Posterior vena cava (tissue), 2 donors: Measurements from ENCODE around the gene TXK. TPM values are rescaled to one million over a fixed set of nuclear protein-coding genes. Genes with fewer than 3 reads are reported as not detected.

ENCODE experiments used
- DNase-seq: peaks from one replicate; pipeline ENCODE4 v3.0.0-alpha.2; 2020; ENCODE audit warnings: low spot score
- intact Hi-C, 2 donors: fragments of 100-400 bp; cut with DNase I; formaldehyde crosslinking; loops; one replicate each; pipeline versions ENCODE4 v1.14.1 to v1.14.2; 2022 to 2023
- total RNA-seq, 2 donors: library from RNA; stranded (reverse); fragmentation: NEBNext Ultra II Directional; extraction: Animal tissue kit (Norgen Biotek cat#: 25700); gene quantifications; one replicate each; pipeline ENCODE4 v1.2.1, GENCODE V29; 2021
- donor health status: DM: yes; HTN: yes; CAD: no.
- donor health status: DM: yes; HTN: yes; CAD: no.

The TXK gene
- total RNA-seq, 2 donors from 2014 or later, result 2.6 TPM

DNA sequence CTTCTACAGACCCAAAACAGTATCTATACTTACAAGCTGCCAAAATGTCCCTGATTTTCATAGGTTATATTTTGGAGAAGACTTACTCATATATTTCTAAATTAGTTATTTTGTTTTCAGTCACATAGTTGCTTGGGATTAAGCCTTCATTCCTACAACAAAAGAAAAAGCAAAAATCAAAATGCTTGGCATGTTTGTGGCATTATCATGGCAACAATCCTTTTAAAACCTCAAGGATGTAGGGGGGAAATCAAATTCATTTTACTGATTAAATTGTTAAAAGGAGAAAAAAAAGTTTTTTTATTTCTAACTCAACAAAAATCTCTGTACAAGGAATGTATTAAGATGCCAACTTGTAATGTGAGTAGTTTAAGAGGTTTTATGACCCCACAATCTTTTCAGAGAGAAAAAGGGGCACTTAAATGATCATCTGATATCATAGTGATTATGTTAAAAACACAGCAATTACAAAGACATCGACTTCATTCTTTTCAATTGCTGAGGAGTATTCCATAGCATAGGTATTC is 23.5 kb downstream of the TXK start:
- DNase-seq, result no peak
- intact Hi-C loops, result loop anchor here in 1 of 2 donors (10.0 kb wide), 1 partner anchor 916 kb away; no protein-coding TSS in a partner anchor

DNA sequence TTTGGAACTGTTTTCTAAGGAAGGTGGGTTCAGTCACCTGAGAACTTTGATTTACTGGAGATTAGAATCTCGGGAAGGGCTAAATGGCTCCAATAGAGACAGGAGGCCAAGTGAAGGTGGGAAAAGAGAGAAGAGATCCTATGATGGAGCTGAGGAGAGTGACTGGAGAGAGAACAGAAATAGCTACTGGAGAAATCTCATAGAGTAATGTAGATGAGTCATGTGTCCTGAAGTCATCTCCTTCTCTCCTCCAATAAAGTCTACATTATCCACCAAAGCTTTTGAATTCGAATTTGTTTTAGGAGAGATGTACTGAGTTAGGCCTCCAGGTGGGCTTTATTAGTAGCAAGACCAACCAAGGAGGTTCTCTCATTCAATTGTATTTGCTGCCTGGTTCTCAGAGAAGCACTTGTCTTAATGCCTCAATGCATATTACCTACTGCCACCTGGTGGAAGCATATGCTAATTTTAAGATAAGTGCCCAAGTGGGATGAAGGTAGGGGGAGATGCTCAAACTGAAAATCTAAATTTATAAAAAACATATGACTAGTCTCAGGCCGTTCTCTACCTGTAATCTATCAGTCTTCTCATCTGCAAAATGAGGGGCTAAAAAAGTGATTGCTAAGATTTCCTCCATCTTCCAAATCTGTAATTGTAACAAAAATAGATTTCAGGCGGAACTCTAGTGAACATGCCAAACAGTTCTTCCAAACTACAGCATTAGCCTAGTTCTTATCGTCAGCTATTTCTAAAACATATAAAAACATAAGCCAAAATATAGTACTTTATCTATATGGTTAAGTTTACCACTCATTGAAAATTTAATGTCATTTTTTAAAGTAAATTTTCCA is 24.4 kb downstream of the TXK start:
- intact Hi-C loops, result loop anchor here in 1 of 2 donors (10.0 kb wide), 1 partner anchor 915 kb away; no protein-coding TSS in a partner anchor
- DNase-seq, result no peak

DNA sequence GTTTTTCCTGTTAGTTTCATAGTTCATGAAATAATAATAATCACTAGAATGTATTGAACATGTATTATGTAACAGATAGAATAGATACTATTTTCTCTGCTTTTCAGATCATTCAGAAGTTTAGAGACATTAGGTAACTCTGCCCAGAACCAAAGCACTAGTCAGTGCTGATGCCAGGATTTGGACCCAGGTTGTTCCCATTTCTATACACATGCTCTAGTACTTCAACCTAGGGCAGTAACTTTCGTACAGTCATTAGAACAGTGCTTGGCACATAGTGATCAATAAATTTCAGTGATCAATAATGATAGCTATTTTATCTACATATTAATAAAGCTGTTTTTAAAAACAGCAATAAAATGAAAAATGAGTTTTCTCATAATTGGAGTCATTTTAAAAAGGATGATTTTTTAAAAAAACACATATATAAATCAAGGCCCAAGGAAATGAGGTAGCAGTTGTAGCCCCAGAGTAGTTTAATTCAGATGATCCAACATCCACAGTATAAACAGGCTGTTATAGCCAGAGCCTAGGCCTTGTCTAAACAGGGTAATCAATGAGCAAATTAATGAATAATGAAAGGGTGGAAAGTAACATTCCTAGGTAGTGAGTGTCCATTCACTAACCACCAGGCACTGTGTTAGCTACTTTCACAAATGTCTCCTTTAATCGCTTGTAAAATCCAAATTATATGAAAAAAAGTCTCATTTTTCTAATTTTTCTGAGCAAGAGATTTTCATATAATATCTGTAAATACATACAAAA is 25.6 kb downstream of the TXK start:
- intact Hi-C loops, result no loop called here
- DNase-seq, result no peak

DNA sequence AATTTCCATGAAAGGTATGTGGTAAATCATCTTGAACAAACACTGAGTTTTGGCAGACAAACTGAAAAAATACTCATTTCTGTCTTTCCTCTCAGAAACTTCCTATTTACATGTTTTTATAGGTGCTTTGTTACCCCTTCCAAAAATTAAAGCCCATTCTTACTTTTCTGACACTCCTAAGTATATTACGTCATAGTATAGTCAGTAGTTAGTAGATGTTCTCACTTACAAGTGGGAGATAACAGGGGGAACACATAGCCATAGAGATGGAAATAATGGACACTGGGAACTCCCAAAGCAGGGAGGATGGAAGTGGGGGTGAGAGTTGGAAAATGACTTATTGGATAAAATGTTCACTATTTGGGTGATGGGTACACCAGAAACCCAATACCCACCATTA is 28.8 kb downstream of the TXK start:
- no peak for DNase-seq

DNA sequence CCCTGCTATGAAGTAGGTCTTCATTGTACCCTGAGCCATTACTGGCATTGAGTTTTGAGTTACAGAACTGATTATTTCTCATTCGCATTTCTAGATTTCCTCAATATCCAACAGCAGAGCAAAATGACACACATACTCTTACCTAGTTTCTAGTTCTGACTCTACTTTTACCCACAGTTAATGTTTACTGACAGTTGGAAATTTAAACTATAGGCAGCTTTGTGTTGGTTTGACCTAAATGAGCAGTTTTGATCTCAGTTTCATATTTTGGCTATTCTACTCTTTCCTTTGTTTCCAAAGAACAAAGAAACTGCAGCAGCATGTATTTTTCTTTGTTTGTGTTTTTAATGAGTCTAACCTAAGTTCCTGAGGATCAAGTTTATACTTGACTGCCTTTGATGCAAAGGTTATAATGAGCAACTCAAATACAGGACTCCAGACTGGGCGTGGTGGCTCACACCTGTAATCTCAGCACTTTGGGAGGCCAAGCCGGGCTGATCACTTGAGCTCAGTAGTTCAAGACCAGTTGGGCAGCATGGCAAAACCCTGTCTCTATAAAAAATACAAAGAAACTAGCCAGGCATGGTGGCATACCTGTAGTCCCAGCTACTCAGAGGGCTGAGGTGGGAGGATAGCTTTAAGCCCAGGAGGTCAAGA is 30.4 kb downstream of the TXK start:
- no peak for DNase-seq
- intact Hi-C loops, result no loop called here

More for the DNA sequence above, 28.8 kb downstream of the TXK start:
- intact Hi-C loops, result no loop called here

DNA sequence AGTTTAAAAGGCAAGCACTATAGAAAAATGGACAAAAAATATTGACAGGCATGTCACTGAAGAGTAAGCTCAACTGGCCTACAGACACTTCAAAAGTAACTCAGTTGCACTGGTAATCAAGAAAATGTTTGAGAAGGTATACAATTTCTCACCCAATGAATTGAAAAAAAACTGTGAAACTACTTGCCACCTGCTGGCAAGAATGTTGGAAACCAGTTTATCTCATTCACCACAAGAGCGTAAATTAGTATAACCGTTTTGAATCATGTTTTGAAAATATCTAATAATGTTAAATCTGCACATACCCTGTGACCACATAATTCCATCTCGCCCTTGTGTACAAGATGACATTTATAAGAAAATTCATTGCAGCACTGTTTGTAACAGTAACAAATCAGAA is 31.7 kb downstream of the TXK start:
- intact Hi-C loops, result no loop called here

DNA sequence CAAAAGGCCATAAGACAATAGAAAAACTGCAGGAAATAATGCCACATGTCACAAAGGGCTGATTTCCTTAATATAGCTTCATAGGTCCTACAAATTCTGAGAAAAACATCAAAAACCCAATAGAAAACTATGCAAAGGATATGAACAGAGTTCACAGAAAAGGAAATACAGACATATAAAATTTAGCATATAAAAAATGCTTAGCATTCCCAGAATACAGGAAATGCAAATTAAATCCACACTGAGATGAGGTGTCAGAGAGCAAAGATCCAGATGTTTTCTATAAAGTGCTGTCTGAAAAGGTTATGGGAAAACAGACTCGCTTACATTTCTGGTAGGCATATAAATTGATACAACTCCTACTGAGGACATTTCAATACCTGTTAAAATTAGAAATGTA is 33.8 kb downstream of the TXK start:
- intact Hi-C loops, result no loop called here
- no peak for DNase-seq

More for the DNA sequence above, 31.7 kb downstream of the TXK start:
- DNase-seq, result no peak

DNA sequence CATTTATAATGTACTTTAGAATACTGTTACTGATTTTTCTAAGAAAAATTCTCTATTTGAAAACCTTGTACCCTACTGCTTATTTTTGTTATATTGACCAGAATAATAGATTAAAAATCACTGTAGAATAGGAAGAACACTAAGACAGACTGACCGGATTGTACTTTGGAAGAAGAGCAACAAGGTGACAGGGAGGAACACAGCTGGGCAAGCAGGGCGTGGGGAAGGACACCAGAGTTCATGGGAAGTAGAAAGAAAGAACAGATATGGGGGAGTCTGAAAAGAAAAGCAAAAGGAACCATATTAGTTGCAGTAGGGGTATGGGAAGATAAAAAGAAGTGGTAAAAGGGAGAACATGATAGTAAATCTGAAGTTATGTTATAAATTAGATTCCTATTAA is 38.6 kb downstream of the TXK start:
- no peak for DNase-seq
- intact Hi-C loops, result no loop called here

DNA sequence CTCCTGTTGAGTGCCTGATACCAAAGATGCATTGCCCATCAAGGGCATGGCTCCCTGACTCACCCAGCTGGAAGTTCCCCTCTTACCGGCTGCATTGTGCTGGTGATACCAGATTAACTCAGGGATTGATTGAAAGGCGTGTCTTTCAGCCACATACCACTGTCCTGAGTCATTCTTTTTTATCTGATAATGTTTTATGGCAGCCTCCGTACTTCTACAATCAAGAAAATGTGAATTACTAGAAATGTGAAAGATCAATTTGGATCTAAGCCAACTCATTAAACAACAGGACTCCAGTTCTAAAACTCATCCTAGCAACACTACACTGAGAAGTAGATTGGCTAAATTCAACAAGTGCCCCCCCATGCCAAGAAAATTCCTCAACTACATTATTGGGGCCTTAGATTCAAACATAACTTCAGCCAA is 40.0 kb downstream of the TXK start:
- intact Hi-C loops, result no loop called here
- DNase-seq, result no peak

DNA sequence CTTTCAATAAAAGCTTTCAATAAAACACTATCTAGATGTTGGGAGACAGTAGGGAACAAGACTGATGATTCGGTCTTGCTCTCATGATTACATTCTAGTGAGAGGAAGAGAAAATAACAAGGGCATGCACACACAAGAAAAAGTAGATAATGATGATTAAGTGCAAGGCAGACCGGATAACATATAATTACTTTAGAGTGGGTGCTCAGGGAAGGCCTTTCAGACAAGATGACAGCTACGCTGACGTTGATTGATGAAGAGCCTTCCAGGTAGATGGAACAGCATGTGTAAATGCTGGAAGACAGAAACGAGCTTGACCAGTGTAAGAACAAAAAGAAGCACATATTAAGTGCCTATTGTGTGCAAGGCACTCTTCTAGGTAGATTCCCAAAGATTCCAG is 43.4 kb downstream of the TXK start:
- intact Hi-C loops, result no loop called here
- no peak for DNase-seq

DNA sequence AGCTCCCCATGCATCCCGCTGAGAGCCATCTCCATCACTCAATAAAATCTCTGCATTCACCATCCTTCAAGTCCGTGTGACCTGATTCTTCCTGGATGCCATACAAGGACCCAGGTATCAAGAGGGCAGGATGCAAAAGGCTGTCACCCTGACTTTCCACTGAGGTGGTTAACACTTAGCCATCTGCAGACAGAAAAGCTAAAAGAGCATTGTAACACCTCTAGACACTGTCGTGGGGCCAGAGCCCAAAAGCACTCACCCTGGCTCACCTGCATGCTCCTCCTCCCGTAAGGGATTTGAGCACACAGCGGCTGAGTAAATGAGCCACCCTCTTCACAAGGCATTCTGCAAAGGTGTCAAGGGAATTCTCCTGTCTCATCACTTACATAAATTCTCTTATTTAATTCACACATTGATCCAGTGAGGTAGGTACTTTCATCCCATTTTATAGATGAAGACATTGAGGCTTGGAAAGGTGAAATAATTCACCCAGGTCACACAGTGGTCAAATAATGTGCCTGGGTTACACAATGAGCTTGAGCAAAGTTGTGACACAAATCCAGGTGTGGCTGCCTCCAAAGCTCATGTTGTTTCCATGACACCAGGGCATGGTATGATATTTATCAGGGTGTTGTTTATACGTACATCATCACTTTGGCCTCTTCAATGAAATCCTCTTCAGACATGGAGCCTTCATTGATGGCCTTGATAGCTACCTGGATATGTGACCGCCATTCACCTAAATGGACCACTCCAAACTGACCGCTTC is 48.0 kb downstream of the TXK start:
- DNase-seq, result no peak
- intact Hi-C loops, result loop anchor here (10.0 kb wide), 2 partner anchors 71 to 81 kb away; partner anchors contain the start of genes CNGA1 (in 1 of the 2) and NIPAL1 (in 1 of the 2)

DNA sequence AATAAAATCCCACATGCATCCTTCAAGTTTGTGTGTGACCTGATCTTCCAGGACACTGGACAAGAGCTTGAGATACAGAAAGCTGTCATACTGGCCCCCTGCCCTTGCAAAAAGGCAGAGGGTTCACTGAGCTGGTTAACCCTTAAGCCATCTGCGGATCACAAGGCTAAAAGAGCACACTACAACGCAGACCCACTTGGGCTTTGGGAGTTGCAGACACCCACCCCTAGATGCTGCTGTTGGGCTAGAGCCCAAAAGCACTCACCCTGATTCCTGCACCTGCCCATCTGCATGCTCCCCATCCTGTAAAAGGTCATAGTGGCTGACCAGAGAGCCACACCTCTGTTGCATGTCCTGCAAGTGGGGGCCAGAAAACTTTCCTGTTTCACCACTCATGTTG is 51.1 kb downstream of the TXK start:
- DNase-seq, result no peak
- intact Hi-C loops, result loop anchor here (10.0 kb wide), 2 partner anchors 68 to 78 kb away; partner anchors contain the start of genes CNGA1 (in 1 of the 2) and NIPAL1 (in 1 of the 2)

DNA sequence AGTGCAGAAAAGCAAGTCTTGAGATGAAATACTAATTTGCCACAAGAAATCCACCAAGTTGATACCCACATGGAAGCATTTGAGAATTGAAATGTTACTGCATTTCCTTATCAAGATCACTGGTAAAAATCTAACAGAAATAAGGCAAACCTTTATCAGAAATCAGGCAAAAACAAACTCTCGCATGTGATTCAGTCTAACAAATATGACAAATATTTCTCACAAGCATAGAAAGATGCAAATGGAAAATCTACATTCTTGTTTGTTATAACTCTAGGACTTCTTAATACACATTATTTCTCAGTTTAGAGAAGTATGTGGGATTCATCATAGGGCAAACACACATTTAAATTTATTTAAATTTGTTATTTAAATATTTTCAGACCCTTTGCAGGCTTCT is 52.9 kb downstream of the TXK start:
- DNase-seq, result no peak

DNA sequence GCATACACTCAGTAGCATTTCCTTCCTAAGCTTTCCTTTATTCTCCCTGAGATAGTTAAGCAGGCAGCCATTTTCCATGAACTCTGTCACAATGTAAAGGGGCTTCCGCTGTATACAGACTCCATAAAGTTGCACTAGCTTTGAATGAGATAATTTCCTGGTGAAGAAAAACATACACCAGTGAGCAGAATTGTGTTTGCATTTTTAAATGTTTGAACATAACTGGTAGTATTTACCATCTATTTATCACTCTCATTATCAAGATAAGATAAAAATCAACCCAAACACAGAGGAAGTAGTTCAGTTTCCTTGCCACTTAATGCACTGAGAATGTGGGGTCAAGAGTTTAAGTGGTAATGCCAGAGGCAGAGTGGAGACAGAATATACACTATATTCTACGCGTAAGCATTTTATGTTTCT is 54.1 kb downstream of the TXK start:
- DNase-seq, result no peak
- intact Hi-C loops, result loop anchor here (10.0 kb wide), 2 partner anchors 65 to 75 kb away; partner anchors contain the start of genes CNGA1 (in 1 of the 2) and NIPAL1 (in 1 of the 2)

More for the DNA sequence above, 52.9 kb downstream of the TXK start:
- intact Hi-C loops, result loop anchor here (10.0 kb wide), 2 partner anchors 66 to 76 kb away; partner anchors contain the start of genes CNGA1 (in 1 of the 2) and NIPAL1 (in 1 of the 2)

DNA sequence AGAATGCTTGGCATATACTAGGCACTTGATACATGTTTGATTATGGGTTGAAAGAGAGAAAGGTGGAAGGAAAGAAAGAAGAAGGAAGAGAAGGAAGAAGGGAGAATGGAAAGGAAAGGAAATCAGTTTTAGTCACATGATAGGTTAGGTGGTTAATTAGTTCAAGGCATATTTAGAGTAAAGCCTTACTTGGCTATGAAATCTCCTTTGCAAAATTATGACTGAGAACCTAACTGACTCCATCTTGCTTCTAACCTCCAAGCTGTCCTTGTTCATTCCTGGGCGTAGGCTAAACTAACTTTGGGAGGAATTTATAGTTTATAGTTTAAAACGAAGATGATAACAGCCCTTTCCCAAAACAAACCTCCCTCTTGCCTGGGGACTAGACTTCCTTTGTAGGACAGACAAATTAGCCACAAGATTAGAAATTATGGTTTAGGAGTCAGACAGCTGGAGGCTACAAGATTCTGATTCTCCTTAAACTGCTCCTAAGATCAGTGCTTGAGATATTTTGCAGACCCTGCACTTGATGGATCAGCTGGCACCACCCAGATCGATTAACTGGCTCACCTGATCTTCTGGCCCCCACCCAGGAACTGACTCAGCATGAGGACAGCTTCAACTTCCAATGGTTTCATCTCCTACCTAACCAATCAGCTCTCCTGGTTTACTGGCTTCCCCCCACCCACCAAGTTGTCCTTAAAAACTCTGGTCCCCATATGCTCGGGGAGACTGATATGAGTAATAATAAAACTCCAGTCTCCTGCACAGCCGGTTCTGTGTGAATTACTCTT is 55.0 kb downstream of the TXK start:
- no peak for DNase-seq
- intact Hi-C loops, result no loop called here

DNA sequence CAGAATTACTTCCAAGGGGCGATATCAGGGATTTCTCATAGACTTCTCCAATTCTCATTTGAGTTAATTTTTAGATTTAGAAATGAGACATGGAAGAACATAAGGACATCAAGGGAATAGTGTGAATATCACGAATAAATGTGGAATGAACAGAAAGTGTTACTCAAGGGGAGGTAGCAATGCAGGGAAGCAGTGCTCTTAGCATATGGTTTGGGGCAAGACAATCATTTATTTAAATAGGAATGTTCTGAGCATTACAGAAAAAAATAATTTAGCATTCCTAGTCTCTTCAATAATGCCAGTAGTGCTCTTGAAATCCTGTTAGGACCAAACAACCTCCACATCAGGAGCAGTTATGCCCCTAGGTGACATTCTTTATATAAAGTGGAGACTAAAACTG is 55.6 kb downstream of the TXK start:
- no peak for DNase-seq
- intact Hi-C loops, result no loop called here

DNA sequence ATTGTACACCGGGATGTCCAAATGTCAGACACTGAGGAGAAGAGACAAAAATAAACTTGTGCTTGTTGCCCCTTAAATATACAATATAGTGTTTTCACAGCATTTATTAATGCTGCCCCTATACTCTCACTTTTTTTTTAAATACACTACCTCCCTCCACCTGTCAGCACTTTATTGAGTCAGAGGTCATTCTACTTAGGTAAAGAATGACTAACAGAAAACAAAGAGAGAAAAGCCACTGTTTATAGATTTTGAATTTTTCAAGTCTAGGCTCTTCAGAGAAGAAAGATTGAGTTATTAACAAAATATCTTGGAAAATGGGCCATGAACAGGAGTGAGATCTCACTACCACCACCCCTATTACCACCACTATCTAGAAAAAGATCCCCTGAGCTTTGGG is 59.4 kb downstream of the TXK start:
- no peak for DNase-seq

More for the DNA sequence above, 59.4 kb downstream of the TXK start:
- intact Hi-C loops, result no loop called here
